Trophoblast cell (in vitro differentiated cells and primary cell): Measurements from ENCODE around the gene LYPD4.

Experiments
- DNase-seq, 2 donors: peaks; one replicate each; pipeline ENCODE4 v3.0.0-alpha.2; 2016
- H2AFZ ChIP-seq: 2 replicates; pipeline ENCODE4 v1.6.1; 2013; ENCODE audit warnings: low read length, moderate library complexity, mild to moderate bottlenecking; ENCODE audit not compliant: insufficient read depth, poor library complexity
- H2AK5ac ChIP-seq: 2 replicates; pipeline ENCODE4 v1.6.1; 2013; ENCODE audit warnings: mild to moderate bottlenecking, low read length
- H2BK120ac ChIP-seq: 2 replicates; pipeline ENCODE4 v1.6.1; 2013; ENCODE audit warnings: low read length, mild to moderate bottlenecking, moderate library complexity; ENCODE audit not compliant: insufficient read depth, poor library complexity
- H2BK12ac ChIP-seq: 2 replicates; pipeline ENCODE4 v1.6.1; 2013; ENCODE audit warnings: mild to moderate bottlenecking, low read length, moderate library complexity
- H2BK5ac ChIP-seq: 2 replicates; pipeline ENCODE4 v1.6.1; 2013; ENCODE audit warnings: low read length, low read depth, moderate library complexity, mild to moderate bottlenecking; ENCODE audit not compliant: poor library complexity
- H3K14ac ChIP-seq: 2 replicates; pipeline ENCODE4 v1.6.1; 2013; ENCODE audit warnings: mild to moderate bottlenecking, low read length
- H3K18ac ChIP-seq: 2 replicates; pipeline ENCODE4 v1.6.1; 2013; ENCODE audit warnings: mild to moderate bottlenecking, low read length
- H3K23ac ChIP-seq: 2 replicates; pipeline ENCODE4 v1.6.1; 2013; ENCODE audit warnings: low read length
- H3K27ac ChIP-seq: 2 replicates; pipeline ENCODE4 v1.5.1; 2013; ENCODE audit warnings: low read depth, mild to moderate bottlenecking, inconsistent platforms, low read length, moderate library complexity
- H3K27me3 ChIP-seq: 2 replicates; pipeline ENCODE4 v1.6.1; 2013; ENCODE audit warnings: inconsistent platforms, mild to moderate bottlenecking, low read length, moderate library complexity; ENCODE audit not compliant: insufficient read depth
- H3K36me3 ChIP-seq, 2 experiments: 1 replicate in 1 of 2; 2 replicates in 1 of 2; pipeline ENCODE4 v1.6.1; 2013; ENCODE audit warnings: low read length in 2 of 2, mild to moderate bottlenecking in 2 of 2, moderate library complexity in 1 of 2; ENCODE audit not compliant: insufficient read depth in 2 of 2, control insufficient read depth in 1 of 2
- H3K4ac ChIP-seq: 2 replicates; pipeline ENCODE4 v1.6.1; 2013; ENCODE audit warnings: low read depth, mild to moderate bottlenecking, low read length, moderate library complexity
- H3K4me1 ChIP-seq, 2 experiments: 1 replicate in 1 of 2; 2 replicates in 1 of 2; pipeline ENCODE4 v1.6.1; 2013; ENCODE audit warnings: low read length in 2 of 2, mild to moderate bottlenecking in 2 of 2, moderate library complexity in 1 of 2; ENCODE audit not compliant: insufficient read depth in 2 of 2, control insufficient read depth in 1 of 2
- H3K4me2 ChIP-seq: 2 replicates; pipeline ENCODE4 v1.6.1; 2013; ENCODE audit warnings: inconsistent platforms, mild to moderate bottlenecking, low read length, moderate library complexity
- H3K4me3 ChIP-seq: 2 replicates; pipeline ENCODE4 v1.5.1; 2013; ENCODE audit warnings: mild to moderate bottlenecking, low read depth, low read length, inconsistent platforms
- H3K79me1 ChIP-seq: one replicate; pipeline ENCODE4 v1.6.1; 2013; ENCODE audit warnings: low read length
- H3K79me2 ChIP-seq: 2 replicates; pipeline ENCODE4 v1.6.1; 2013; ENCODE audit warnings: low read length, mild to moderate bottlenecking; ENCODE audit not compliant: control insufficient read depth, insufficient read depth, poor library complexity
- H3K9ac ChIP-seq: 2 replicates; pipeline ENCODE4 v1.6.1; 2013; ENCODE audit warnings: mild to moderate bottlenecking, low read length
- H3K9me3 ChIP-seq: 2 replicates; pipeline ENCODE4 v1.6.1; 2013; ENCODE audit warnings: low read depth, mild to moderate bottlenecking, control low read depth, inconsistent platforms, low read length; ENCODE audit not compliant: insufficient read depth
- H4K12ac ChIP-seq: 2 replicates; pipeline ENCODE4 v1.6.1; 2013; ENCODE audit warnings: low read depth, mild to moderate bottlenecking, low read length, moderate library complexity
- H4K8ac ChIP-seq: 2 replicates; pipeline ENCODE4 v1.6.1; 2013; ENCODE audit warnings: low read depth, mild to moderate bottlenecking, low read length, moderate library complexity
- H4K91ac ChIP-seq: one replicate; pipeline ENCODE4 v1.6.1; 2013; ENCODE audit warnings: low read depth, mild to moderate bottlenecking, low read length, moderate library complexity
- WGBS: extraction: QIAGEN DNeasy Blood & Tissue Kit; methylation state at CpG from one replicate; pipeline ENCODE4 v1.1.7; 2013; ENCODE audit warnings: missing lambda C conversion rate; ENCODE audit not compliant: insufficient read length, insufficient coverage; ENCODE audit errors: extremely low coverage; 5-methylcytosine and 5-hydroxymethylcytosine counted together

LYPD4 gene

GRCh38 chr19:41845051-41845590 lies 638 bp upstream of the LYPD4 start:
- Histone ChIP-seq H3K18ac (no peak overlapping the region), H3K79me1 (no peaks in the 10 kb centered on the region), H3K9ac (no peak overlapping the region), H3K27ac (no peak overlapping the region), H3K79me2 (no peaks in the 10 kb centered on the region), H3K36me3 (no peaks in the 10 kb centered on the region), H2BK12ac (no peak overlapping the region), H4K91ac (no peak overlapping the region), H3K4me1 (no peaks in the 10 kb centered on the region), H3K4ac (no peak overlapping the region), H3K27me3 (no peaks in the 10 kb centered on the region), H4K12ac (no peak overlapping the region), H4K8ac (no peak overlapping the region), H3K9me3 (peaks cover 2% of the 10 kb centered on the region), H2BK120ac (no peak overlapping the region), H3K14ac (no peak overlapping the region), H3K4me3 (no peak overlapping the region), H3K4me2 (no peak overlapping the region), H2BK5ac (no peak overlapping the region), H2AK5ac (no peak overlapping the region), H2AFZ (no peak overlapping the region), H3K23ac (no peak overlapping the region)
- DNase-seq: no peak
- no CpG with 5 or more reads among the region's 23 CpGs for WGBS

GRCh38 chr19:41845001-41845050 lies 343 bp upstream of the LYPD4 start, which contains the start of gene DMRTC2:
TSS of gene DMRTC2 (plus strand) at chr19:41845042. CDS start at chr19:41847429, 2,387 bp downstream.
- no peak within 1 kb of the TSS for H3K23ac ChIP-seq
- WGBS: no CpG with 5 or more reads among the region's 3 CpGs
- H2BK120ac ChIP-seq: no peak within 1 kb of the TSS
- no peaks in the 10 kb centered on the region for H3K79me2 ChIP-seq
- H2BK12ac ChIP-seq: no peak within 1 kb of the TSS
- peaks cover 2% of the 10 kb centered on the region for H3K9me3 ChIP-seq
- no peak within 1 kb of the TSS for H3K4me3 ChIP-seq
- no peaks in the 10 kb centered on the region for H3K36me3 ChIP-seq
- no peak for DNase-seq
- no peak within 1 kb of the TSS for H4K12ac ChIP-seq
- no peak within 1 kb of the TSS for H3K9ac ChIP-seq
- H3K14ac ChIP-seq: no peak within 1 kb of the TSS
- H3K27ac ChIP-seq: no peak within 1 kb of the TSS
- H4K91ac ChIP-seq: no peak within 1 kb of the TSS
- no peak within 1 kb of the TSS for H2AK5ac ChIP-seq
- H3K18ac ChIP-seq: no peak within 1 kb of the TSS
- no peaks in the 10 kb centered on the region for H3K79me1 ChIP-seq
- H4K8ac ChIP-seq: no peak within 1 kb of the TSS
- H3K4me2 ChIP-seq: no peak within 1 kb of the TSS
- no peak within 1 kb of the TSS for H2AFZ ChIP-seq
- no peak within 1 kb of the TSS for H2BK5ac ChIP-seq
- H3K27me3 ChIP-seq: no peaks in the 10 kb centered on the region
- H3K4ac ChIP-seq: no peak within 1 kb of the TSS
- no peaks in the 10 kb centered on the region for H3K4me1 ChIP-seq

- Histone ChIP-seq H4K91ac (no peak overlapping the region), H3K36me3 (no peaks in the 10 kb centered on the region), H3K4me2 (no peak overlapping the region), H3K4me1 (no peaks in the 10 kb centered on the region), H3K4me3 (no peak overlapping the region), H3K4ac (no peak overlapping the region), H3K27me3 (no peaks in the 10 kb centered on the region), H3K23ac (no peak overlapping the region), H2AFZ (no peak overlapping the region), H3K9me3 (peaks cover 2% of the 10 kb centered on the region), H3K9ac (no peak overlapping the region), H3K79me2 (no peaks in the 10 kb centered on the region), H4K8ac (no peak overlapping the region), H3K18ac (no peak overlapping the region), H3K27ac (no peak overlapping the region), H2BK120ac (no peak overlapping the region), H3K79me1 (no peaks in the 10 kb centered on the region), H2BK5ac (no peak overlapping the region), H4K12ac (no peak overlapping the region), H2BK12ac (no peak overlapping the region), H2AK5ac (no peak overlapping the region), H3K14ac (no peak overlapping the region)
- WGBS: no CpG with 5 or more reads among the region's 7 CpGs
- no peak for DNase-seq
These were observed 1.1 kb downstream of the LYPD4 start for GRCh38 chr19:41843371-41843770.

- Histone ChIP-seq H3K18ac (no peak overlapping the region), H2BK12ac (no peak overlapping the region)
- no CpG with 5 or more reads among the region's 2 CpGs for WGBS
These were observed 5.3 kb downstream of the LYPD4 start for GRCh38 chr19:41839211-41839610.

More at GRCh38 chr19:41839211-41839610, 5.3 kb downstream of the LYPD4 start:
- Histone ChIP-seq H4K12ac (no peak overlapping the region), H3K79me1 (no peaks in the 10 kb centered on the region), H2BK5ac (no peak overlapping the region), H3K23ac (no peak overlapping the region), H3K79me2 (no peaks in the 10 kb centered on the region), H3K4ac (no peak overlapping the region), H3K4me1 (no peaks in the 10 kb centered on the region), H2AFZ (no peak overlapping the region), H3K27me3 (no peaks in the 10 kb centered on the region), H2AK5ac (no peak overlapping the region), H3K4me3 (no peak overlapping the region), H3K4me2 (no peak overlapping the region), H3K14ac (no peak overlapping the region), H3K9ac (no peak overlapping the region), H3K9me3 (no peaks in the 10 kb centered on the region), H3K27ac (no peak overlapping the region), H4K91ac (no peak overlapping the region), H3K36me3 (no peaks in the 10 kb centered on the region), H2BK120ac (no peak overlapping the region), H4K8ac (no peak overlapping the region)
- DNase-seq: no peak
